SK-N-SH treated with all-trans-retinoic acid at 6 μM for 48 hours (cell line): ENCODE data around the gene TMEM208.

Source experiments
- ATAC-seq: fragments of 200-7000 bp; cut with Tn5 transposase; 3 replicates; pipeline ENCODE4 v1.9.1; 2020; ENCODE audit warnings: mild to moderate bottlenecking, moderate library complexity
- ARNTL ChIP-seq: fragments of 450-650 bp; formaldehyde crosslinking; IDR thresholded peaks from 2 replicates; pipeline ENCODE4 v1.5.0; 2020; ENCODE audit warnings: low read depth, mild to moderate bottlenecking, moderate library complexity, borderline replicate concordance
- BACH2 ChIP-seq: fragments of 250-450 bp; sonication (Bioruptor Pico); IDR thresholded peaks from 2 replicates; pipeline ENCODE4 v1.9.0; 2021; ENCODE audit warnings: mild to moderate bottlenecking, borderline replicate concordance
- CREB5 ChIP-seq: fragments of 250-450 bp; sonication (Bioruptor Pico); IDR thresholded peaks from 2 replicates; pipeline ENCODE4 v1.5.1; 2020; ENCODE audit warnings: low read depth, mild to moderate bottlenecking, moderate library complexity
- CSDC2 ChIP-seq: fragments of 250-450 bp; sonication (Bioruptor Pico); IDR thresholded peaks from 2 replicates; pipeline ENCODE4 v1.5.0; 2020; ENCODE audit warnings: mild to moderate bottlenecking, moderate library complexity
- ESRRG ChIP-seq: fragments of 250-450 bp; sonication (Bioruptor Pico); IDR thresholded peaks from 2 replicates; pipeline ENCODE4 v1.6.1; 2021; ENCODE audit warnings: mild to moderate bottlenecking
- OSR1 ChIP-seq: fragments of 250-450 bp; sonication (Bioruptor Pico); IDR thresholded peaks from 2 replicates; pipeline ENCODE4 v1.8.0; 2022; ENCODE audit warnings: moderate library complexity, mild to moderate bottlenecking, inconsistent platforms
- PATZ1 ChIP-seq: fragments of 250-450 bp; sonication (Bioruptor Pico); IDR thresholded peaks from 2 replicates; pipeline ENCODE4 v1.8.0; 2020; ENCODE audit warnings: mild to moderate bottlenecking, moderate library complexity, borderline replicate concordance
- POU6F1 ChIP-seq: fragments of 250-450 bp; sonication (Bioruptor Pico); IDR thresholded peaks from 2 replicates; pipeline ENCODE4 v1.8.0; 2021; ENCODE audit warnings: low read depth, mild to moderate bottlenecking, moderate library complexity, borderline replicate concordance
- PPARA ChIP-seq: fragments of 250-450 bp; sonication (Bioruptor Pico); IDR thresholded peaks from 2 replicates; pipeline ENCODE4 v1.5.0; 2020; ENCODE audit warnings: mild to moderate bottlenecking, borderline replicate concordance
- RARB ChIP-seq: fragments of 250-450 bp; sonication (Bioruptor Pico); IDR thresholded peaks from 2 replicates; pipeline ENCODE4 v1.8.0; 2021; ENCODE audit warnings: mild to moderate bottlenecking, moderate library complexity
- SNAI2 ChIP-seq: fragments of 250-450 bp; sonication (Bioruptor Pico); IDR thresholded peaks from 2 replicates; pipeline ENCODE4 v1.5.0; 2020; ENCODE audit warnings: mild to moderate bottlenecking, moderate library complexity
- TCF4 ChIP-seq: fragments of 250-450 bp; sonication (Bioruptor Pico); IDR thresholded peaks from 2 replicates; pipeline ENCODE4 v1.8.0; 2021; ENCODE audit warnings: mild to moderate bottlenecking, moderate library complexity, borderline replicate concordance
- TSHZ2 ChIP-seq: fragments of 250-450 bp; sonication (Bioruptor Pico); IDR thresholded peaks from 2 replicates; pipeline ENCODE4 v1.5.0; 2020; ENCODE audit warnings: mild to moderate bottlenecking, moderate library complexity
- ZC3H10 ChIP-seq: fragments of 250-450 bp; sonication (Bioruptor Pico); IDR thresholded peaks from 2 replicates; pipeline ENCODE4 v1.5.1; 2021; ENCODE audit warnings: mild to moderate bottlenecking, moderate library complexity
- ZFP3 ChIP-seq: fragments of 250-450 bp; sonication (Bioruptor Pico); IDR thresholded peaks from 2 replicates; pipeline ENCODE4 v1.5.0; 2020; ENCODE audit warnings: mild to moderate bottlenecking, moderate library complexity
- ZFP30 ChIP-seq: fragments of 450-650 bp; formaldehyde crosslinking; IDR thresholded peaks from 2 replicates; pipeline ENCODE4 v1.5.0; 2022; ENCODE audit warnings: mild to moderate bottlenecking, moderate library complexity
- ZNF565 ChIP-seq: fragments of 450-650 bp; formaldehyde crosslinking; conservative IDR thresholded peaks from 2 replicates; pipeline ENCODE4 v1.5.0; 2020; ENCODE audit warnings: low read depth, mild to moderate bottlenecking, moderate library complexity
- ZNF8 ChIP-seq: fragments of 450-650 bp; formaldehyde crosslinking; IDR thresholded peaks from 2 replicates; pipeline ENCODE4 v1.5.0; 2020; ENCODE audit warnings: mild to moderate bottlenecking, moderate library complexity

The TMEM208 gene

GRCh38 chr16:67202956-67203493 lies 23.9 kb upstream of the TMEM208 start (continued):
- TF ChIP-seq POU6F1 = no peak
- TF ChIP-seq RARB (CRISPR knock-in tag) = no peak
- TF ChIP-seq PATZ1 (CRISPR knock-in tag) = no peak

GRCh38 chr16:67204076-67204475 lies 22.9 kb upstream of the TMEM208 start:
- ATAC-seq = no peak
- TF ChIP-seq RARB (CRISPR knock-in tag) = no peak
- TF ChIP-seq ZC3H10 (CRISPR knock-in tag) = no peak
- TF ChIP-seq CSDC2 (CRISPR knock-in tag) = no peak
- no peak for TF ChIP-seq ZFP30 (CRISPR knock-in tag)
- TF ChIP-seq BACH2 (CRISPR knock-in tag) = no peak
- TF ChIP-seq ZNF565 (CRISPR knock-in tag) = no peak
- no peak for TF ChIP-seq SNAI2 (CRISPR knock-in tag)
- no peak for TF ChIP-seq ARNTL

- no peak for TF ChIP-seq ZNF8 (CRISPR knock-in tag)
- TF ChIP-seq OSR1 (CRISPR knock-in tag) = no peak
- no peak for TF ChIP-seq ZC3H10 (CRISPR knock-in tag)
- no peak for TF ChIP-seq TCF4 (CRISPR knock-in tag)
- TF ChIP-seq ARNTL = no peak
- TF ChIP-seq CSDC2 (CRISPR knock-in tag) = no peak
- TF ChIP-seq CREB5 (CRISPR knock-in tag) = no peak
- TF ChIP-seq BACH2 (CRISPR knock-in tag) = no peak
- no peak for TF ChIP-seq ESRRG
- TF ChIP-seq SNAI2 (CRISPR knock-in tag) = no peak
- TF ChIP-seq PPARA (CRISPR knock-in tag) = no peak
- TF ChIP-seq TSHZ2 = no peak
- TF ChIP-seq ZFP3 = no peak
- no peak for ATAC-seq
These were observed 20.6 kb upstream of the TMEM208 start for GRCh38 chr16:67206129-67206837.

- ATAC-seq = no peak; the same call in 1 of the 3 replicates
- TF ChIP-seq ZNF565 (CRISPR knock-in tag) = no peak
- TF ChIP-seq, all 23 proteins: peak for 0
These were observed 20.1 kb upstream of the TMEM208 start for GRCh38 chr16:67206838-67207248.
